Breast epithelium (tissue), 4 donors: Measurements from ENCODE around the gene DPF1. TPM values are rescaled to one million over a fixed set of nuclear protein-coding genes. Genes with fewer than 3 reads are reported as not detected.

ENCODE experiments used
- DNase-seq, 2 donors: peaks; one replicate each; pipeline ENCODE4 v3.0.0-alpha.2; 2019; ENCODE audit warnings: low spot score in 2 of 2
- H3K27ac ChIP-seq, 2 donors: fragments of 200-600 bp; sonication (generic) in 1 of 2; one replicate each; pipeline ENCODE4 v1.5.1; 2016 to 2019; ENCODE audit warnings: mild to moderate bottlenecking in 1 of 2
- H3K27me3 ChIP-seq, 2 donors: fragments of 200-600 bp; sonication (generic) in 1 of 2; one replicate each; pipeline versions ENCODE4 v1.5.1 to v1.6.0; 2017 to 2019; ENCODE audit warnings: control low read depth in 1 of 2, mild to moderate bottlenecking in 1 of 2
- H3K36me3 ChIP-seq: fragments of 200-600 bp; one replicate; pipeline ENCODE4 v1.5.1; 2019
- H3K4me1 ChIP-seq, 2 donors: fragments of 200-600 bp; sonication (generic); one replicate each; pipeline ENCODE4 v1.5.1; 2016 to 2019; ENCODE audit warnings: control low read depth in 1 of 2
- H3K4me3 ChIP-seq, 3 donors: fragments of 200-600 bp; sonication (generic); 1 replicate in 2 of 3; 2 replicates in 1 of 3; pipeline ENCODE4 v1.5.1; 2016 to 2019; ENCODE audit warnings: mild to moderate bottlenecking in 3 of 3, moderate library complexity in 2 of 3
- H3K9me3 ChIP-seq, 2 donors: fragments of 200-600 bp; sonication (generic) in 1 of 2; one replicate each; pipeline ENCODE4 v1.5.1; 2016 to 2019; ENCODE audit warnings: control low read depth in 1 of 2
- POLR2A ChIP-seq: fragments of 450-650 bp; IDR thresholded peaks from one replicate; pipeline ENCODE4 v1.6.1; 2016; ENCODE audit warnings: antibody characterized with exemption, mild to moderate bottlenecking, moderate library complexity
- POLR2AphosphoS5 ChIP-seq, 3 donors: sonication (generic); formaldehyde crosslinking; IDR thresholded peaks; one replicate each; pipeline ENCODE4 v1.6.1; 2017; ENCODE audit warnings: antibody characterized with exemption in 3 of 3
- intact Hi-C: fragments of 100-400 bp; cut with DNase I; formaldehyde crosslinking; loops from one replicate; pipeline ENCODE4 v1.15.1; 2023; ENCODE audit warnings: low total_unique reads
- total RNA-seq, 3 donors: library from RNA; depleted of rRNA; stranded (reverse); fragments of >200 nt; gene quantifications; one replicate each; pipeline ENCODE4 v1.1.0, GENCODE V29; 2016
- TF ChIP-seq, protein P1 (sequence below), 3 donors: fragments of 450-650 bp; IDR thresholded peaks; one replicate each; pipeline ENCODE4 v1.5.1; 2016 to 2017; ENCODE audit warnings: antibody characterized with exemption in 3 of 3, mild to moderate bottlenecking in 3 of 3, moderate library complexity in 3 of 3

Gene DPF1
- total RNA-seq, 3 donors from 2014 or later: not detected

DNA sequence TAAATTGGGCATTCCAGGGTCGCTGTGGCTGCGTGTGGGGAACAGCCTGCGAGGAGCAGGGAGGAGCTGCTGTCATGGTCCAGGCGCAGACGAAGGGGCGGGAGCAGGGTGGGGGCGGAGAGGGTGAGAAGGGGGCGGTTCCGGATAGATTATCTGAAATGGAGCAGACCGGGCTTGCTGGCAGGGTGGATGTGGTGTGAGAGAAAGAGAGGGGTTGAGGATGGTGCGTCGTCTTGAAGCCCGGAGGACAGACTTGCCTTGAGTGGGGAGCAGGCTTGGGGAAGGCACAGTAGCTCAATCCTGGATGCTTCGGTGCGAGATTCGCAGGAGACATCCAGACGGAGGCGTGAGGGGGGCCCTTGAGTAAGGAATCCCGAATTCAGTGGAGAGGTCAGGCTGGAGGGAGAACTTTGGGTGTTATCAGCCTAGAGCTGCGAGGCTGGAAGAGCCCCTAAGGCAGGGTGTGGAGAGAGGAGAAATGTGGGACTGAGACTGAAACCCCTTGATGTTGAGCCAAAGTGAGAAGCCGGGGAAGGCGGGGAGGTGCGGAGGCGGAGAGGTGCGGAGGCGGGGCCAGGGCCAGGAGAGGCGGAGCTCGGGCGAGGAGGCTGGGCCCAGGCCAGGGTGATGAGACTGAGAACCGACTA lies 40.6 kb downstream of the DPF1 start:
- Histone ChIP-seq H3K9me3 (peaks cover 10 to 13% of the 10 kb centered on the region in 2 donors), H3K36me3 (no peaks in the 10 kb centered on the region), H3K27ac (no peak overlapping the region), H3K4me3 (peak overlapping the region; percentile 24 to 50 (median 38)), H3K4me1 (no peaks in the 10 kb centered on the region), H3K27me3 (no peaks in the 10 kb centered on the region)
- TF ChIP-seq POLR2A (no peak), POLR2AphosphoS5 (IDR thresholded peaks at IDR 0.05) (no peak)
- TF ChIP-seq, protein P1, sequence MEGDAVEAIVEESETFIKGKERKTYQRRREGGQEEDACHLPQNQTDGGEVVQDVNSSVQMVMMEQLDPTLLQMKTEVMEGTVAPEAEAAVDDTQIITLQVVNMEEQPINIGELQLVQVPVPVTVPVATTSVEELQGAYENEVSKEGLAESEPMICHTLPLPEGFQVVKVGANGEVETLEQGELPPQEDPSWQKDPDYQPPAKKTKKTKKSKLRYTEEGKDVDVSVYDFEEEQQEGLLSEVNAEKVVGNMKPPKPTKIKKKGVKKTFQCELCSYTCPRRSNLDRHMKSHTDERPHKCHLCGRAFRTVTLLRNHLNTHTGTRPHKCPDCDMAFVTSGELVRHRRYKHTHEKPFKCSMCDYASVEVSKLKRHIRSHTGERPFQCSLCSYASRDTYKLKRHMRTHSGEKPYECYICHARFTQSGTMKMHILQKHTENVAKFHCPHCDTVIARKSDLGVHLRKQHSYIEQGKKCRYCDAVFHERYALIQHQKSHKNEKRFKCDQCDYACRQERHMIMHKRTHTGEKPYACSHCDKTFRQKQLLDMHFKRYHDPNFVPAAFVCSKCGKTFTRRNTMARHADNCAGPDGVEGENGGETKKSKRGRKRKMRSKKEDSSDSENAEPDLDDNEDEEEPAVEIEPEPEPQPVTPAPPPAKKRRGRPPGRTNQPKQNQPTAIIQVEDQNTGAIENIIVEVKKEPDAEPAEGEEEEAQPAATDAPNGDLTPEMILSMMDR (IDR thresholded peaks at IDR 0.05): no peak
- intact Hi-C loops: no loop called here
- DNase-seq: no peak

DNA sequence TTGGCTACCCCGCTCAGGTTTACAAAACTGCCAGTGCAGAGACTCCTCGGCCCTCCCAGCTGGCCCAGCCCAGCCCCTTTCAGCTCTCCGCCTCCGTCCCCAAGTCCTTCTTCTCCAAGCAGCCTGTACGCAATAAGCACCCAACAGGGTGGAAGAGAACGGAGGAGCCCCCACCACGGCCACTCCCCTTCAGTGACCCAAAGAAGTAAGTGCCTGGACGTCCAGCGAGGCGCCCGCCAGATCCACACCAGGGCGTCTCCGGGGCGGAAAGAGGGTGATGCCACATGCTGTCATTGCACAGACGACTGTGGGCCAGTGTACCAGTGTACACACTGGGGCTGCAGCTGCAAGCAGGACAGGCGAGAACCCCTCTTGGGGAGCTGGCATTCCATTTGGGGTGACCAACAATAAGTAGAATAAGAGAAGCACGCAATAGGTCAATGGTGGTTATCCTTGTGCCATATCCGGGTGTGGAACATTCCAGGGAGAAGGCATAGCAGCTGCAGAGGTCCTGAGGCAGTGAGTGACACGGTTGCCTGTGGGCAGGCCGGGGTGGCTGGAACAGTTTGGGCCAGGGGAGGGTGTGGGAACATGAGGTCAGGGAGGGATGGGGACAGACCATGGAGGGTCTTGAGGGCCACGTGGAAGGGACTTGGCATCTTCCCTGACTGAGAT lies 41.3 kb downstream of the DPF1 start:
- intact Hi-C loops: no loop called here
- Histone ChIP-seq H3K9me3 (peaks cover 10 to 13% of the 10 kb centered on the region in 2 donors), H3K27me3 (no peaks in the 10 kb centered on the region), H3K4me3 (no peak overlapping the region), H3K4me1 (no peaks in the 10 kb centered on the region), H3K27ac (no peak overlapping the region), H3K36me3 (no peaks in the 10 kb centered on the region)
- TF ChIP-seq, protein P1 (IDR thresholded peaks at IDR 0.05): no peak
- TF ChIP-seq POLR2AphosphoS5 (IDR thresholded peaks at IDR 0.05): no peak
- TF ChIP-seq POLR2A: no peak
- DNase-seq: no peak

DNA sequence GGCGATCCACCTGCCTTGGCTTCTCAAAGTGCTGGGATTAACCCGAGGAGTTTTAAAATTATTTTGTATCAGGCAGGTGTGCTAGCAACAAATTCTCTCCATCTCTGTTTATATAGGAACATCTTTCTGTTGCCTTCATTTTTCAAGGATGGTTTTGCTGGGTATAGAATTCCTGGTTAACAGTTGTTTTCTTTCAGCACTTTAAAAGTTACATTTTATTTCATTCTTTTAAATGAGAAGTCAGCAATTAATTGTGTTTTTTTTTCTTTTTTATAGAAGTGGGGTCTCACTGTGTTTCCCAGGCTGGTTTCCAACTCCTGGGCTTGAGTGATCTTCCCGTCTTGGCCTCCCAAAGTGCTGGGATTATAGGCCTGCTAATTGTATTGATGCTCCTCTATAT lies 44.0 kb downstream of the DPF1 start:
- H3K36me3 ChIP-seq: no peaks in the 10 kb centered on the region
- no peak overlapping the region for H3K4me3 ChIP-seq
- H3K9me3 ChIP-seq: peaks cover 10 to 13% of the 10 kb centered on the region in 2 donors
- H3K27me3 ChIP-seq: no peaks in the 10 kb centered on the region
- intact Hi-C loops: no loop called here
- DNase-seq: no peak
- no peaks in the 10 kb centered on the region for H3K4me1 ChIP-seq
- H3K27ac ChIP-seq: no peak overlapping the region
- TF ChIP-seq POLR2AphosphoS5 (IDR thresholded peaks at IDR 0.05) (no peak), POLR2A (no peak)
- TF ChIP-seq, protein P1 (IDR thresholded peaks at IDR 0.05): no peak

DNA sequence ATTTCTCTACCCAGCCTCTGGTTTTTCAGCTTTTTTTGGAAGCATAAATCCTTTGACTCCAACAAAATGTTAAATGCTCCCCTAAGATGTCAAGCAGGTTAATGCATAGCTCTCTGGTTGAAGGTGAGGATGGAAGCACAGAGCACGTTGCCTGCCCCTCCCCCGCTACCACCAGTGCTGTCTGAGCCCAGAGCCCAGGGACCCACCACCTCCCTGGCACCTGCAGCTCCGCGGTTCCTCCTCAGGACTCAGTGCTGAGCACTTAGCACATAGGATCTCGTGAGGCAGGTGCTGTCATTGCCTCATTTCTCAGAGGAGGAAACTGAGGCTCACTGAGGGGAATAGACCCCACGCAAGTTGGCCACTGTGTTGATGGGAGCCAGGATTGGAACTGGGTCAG lies 48.6 kb downstream of the DPF1 start:
- Histone ChIP-seq H3K36me3 (no peaks in the 10 kb centered on the region), H3K27me3 (no peaks in the 10 kb centered on the region), H3K4me3 (no peak overlapping the region), H3K9me3 (peaks cover 9 to 10% of the 10 kb centered on the region in 2 donors), H3K27ac (no peak overlapping the region), H3K4me1 (no peaks in the 10 kb centered on the region)
- no peak for DNase-seq
- TF ChIP-seq, protein P1 (IDR thresholded peaks at IDR 0.05): no peak
- TF ChIP-seq POLR2A (no peak), POLR2AphosphoS5 (IDR thresholded peaks at IDR 0.05) (no peak)
- intact Hi-C loops: loop anchor here (10.0 kb wide), 1 partner anchor 471 kb away; no protein-coding TSS in a partner anchor
